ENCODE results near the gene ARMC12. TPM values are rescaled to one million over a fixed set of nuclear protein-coding genes. Genes with fewer than 3 reads are reported as not detected.

ARMC12 gene
- total and polyA plus RNA-seq, 2 experiments from 2014 or later: 0.83 to 3.2 TPM

DNA sequence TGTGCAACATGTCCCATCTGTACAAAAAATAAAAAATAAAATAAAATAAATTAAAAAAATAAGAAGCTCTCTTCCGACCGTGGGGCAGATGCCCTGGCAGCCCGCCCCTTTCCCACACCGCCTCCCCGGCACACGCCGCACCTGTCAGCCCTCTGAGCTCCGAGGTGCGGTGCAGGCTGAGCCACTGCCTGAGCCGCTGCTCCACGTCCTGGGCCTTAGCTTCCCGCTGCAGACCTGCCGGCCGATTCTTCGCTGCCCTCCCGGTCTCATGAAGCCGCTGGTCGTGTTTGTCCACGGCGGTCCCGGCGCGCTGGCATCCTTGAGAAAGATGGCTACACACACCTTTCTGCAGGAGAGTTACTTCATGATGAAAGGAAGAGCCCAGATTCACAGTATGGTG lies 28.9 kb downstream of the ARMC12 start:
- WGBS (ENCODE audit: low lambda C conversion rate, missing lambda C conversion rate): 91% methylated on average over 23 of the region's 23 CpGs
- H3K4me3 ChIP-seq: no peak overlapping the region
- no peaks in the 10 kb centered on the region for H3K9me2 ChIP-seq (replicated peaks; ENCODE audit: insufficient read depth)
- H3K9me3 ChIP-seq (ENCODE audit: low read depth): no peaks in the 10 kb centered on the region
- H3K4me1 ChIP-seq (ENCODE audit: insufficient read depth): no peaks in the 10 kb centered on the region
- H3K27ac ChIP-seq: no peak overlapping the region
- TF ChIP-seq, protein P1, sequence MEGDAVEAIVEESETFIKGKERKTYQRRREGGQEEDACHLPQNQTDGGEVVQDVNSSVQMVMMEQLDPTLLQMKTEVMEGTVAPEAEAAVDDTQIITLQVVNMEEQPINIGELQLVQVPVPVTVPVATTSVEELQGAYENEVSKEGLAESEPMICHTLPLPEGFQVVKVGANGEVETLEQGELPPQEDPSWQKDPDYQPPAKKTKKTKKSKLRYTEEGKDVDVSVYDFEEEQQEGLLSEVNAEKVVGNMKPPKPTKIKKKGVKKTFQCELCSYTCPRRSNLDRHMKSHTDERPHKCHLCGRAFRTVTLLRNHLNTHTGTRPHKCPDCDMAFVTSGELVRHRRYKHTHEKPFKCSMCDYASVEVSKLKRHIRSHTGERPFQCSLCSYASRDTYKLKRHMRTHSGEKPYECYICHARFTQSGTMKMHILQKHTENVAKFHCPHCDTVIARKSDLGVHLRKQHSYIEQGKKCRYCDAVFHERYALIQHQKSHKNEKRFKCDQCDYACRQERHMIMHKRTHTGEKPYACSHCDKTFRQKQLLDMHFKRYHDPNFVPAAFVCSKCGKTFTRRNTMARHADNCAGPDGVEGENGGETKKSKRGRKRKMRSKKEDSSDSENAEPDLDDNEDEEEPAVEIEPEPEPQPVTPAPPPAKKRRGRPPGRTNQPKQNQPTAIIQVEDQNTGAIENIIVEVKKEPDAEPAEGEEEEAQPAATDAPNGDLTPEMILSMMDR (IDR thresholded peaks at IDR 0.05; ENCODE audit: poor library complexity): no peak
- no peak for TF ChIP-seq EZH2 (IDR thresholded peaks at IDR 0.05; ENCODE audit: borderline replicate concordance)
- TF ChIP-seq EZH2phosphoT487 (IDR thresholded peaks at IDR 0.05; ENCODE audit: low read depth, severe bottlenecking, unreplicated experiment): no peak
- H2AFZ ChIP-seq: no peak overlapping the region
- DNase-seq (ENCODE audit: low spot score): no peak
- H3K4me2 ChIP-seq: no peak overlapping the region
- H3K27me3 ChIP-seq: peaks cover 31% of the 10 kb centered on the region
- H3K79me2 ChIP-seq: no peaks in the 10 kb centered on the region
- H4K20me1 ChIP-seq (ENCODE audit: insufficient read depth, poor library complexity, severe bottlenecking): no peaks in the 10 kb centered on the region
- no peaks in the 10 kb centered on the region for H3K36me3 ChIP-seq (replicated peaks; ENCODE audit: insufficient read depth, low read depth)

DNA sequence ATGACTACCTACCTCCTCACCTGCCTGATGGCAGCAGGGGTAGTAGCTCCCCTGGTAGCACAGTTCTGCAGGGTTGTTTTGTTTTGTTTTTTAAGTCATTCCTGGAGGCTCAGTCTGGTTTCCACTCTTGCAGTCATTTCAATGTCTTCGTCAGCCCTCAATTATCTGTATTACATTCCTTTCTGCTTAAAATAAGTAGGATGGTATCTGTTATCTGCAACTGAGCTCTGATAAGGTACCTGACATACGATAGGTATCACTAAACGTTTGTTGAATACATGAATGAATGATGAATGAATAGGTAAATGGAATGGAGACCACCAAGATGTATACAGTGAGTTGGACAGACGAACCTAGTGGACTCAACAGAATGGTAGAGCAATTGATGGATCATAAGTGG lies 32.4 kb downstream of the ARMC12 start:
- TF ChIP-seq, protein P1 (IDR thresholded peaks at IDR 0.05; ENCODE audit: poor library complexity): no peak
- TF ChIP-seq EZH2 (IDR thresholded peaks at IDR 0.05; ENCODE audit: borderline replicate concordance): no peak
- TF ChIP-seq EZH2phosphoT487 (IDR thresholded peaks at IDR 0.05; ENCODE audit: low read depth, severe bottlenecking, unreplicated experiment): no peak
- no peak for DNase-seq (ENCODE audit: low spot score)
- 60% methylated on average over 4 of the region's 4 CpGs for WGBS (ENCODE audit: low lambda C conversion rate, missing lambda C conversion rate)

DNA sequence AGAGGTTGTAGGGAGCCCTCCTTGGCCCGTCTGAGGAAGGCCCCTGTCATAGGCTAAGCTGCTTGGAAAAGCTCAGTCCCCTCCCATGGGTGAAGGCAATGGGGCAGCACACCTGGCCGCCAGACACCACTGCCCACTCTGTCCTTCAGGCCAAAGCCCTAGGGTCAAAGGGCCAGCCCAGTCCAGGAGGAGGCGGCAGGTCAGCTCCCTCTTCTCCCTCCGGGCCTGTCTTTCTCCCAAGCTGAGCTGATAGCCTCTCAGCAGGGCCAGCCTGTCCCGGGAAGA lies 34.5 kb downstream of the ARMC12 start:
- no peak overlapping the region for H3K4me3 ChIP-seq
- no peak overlapping the region for H3K4me2 ChIP-seq
- no peak overlapping the region for H3K27ac ChIP-seq
- no peaks in the 10 kb centered on the region for H3K9me2 ChIP-seq (replicated peaks; ENCODE audit: insufficient read depth)
- no peak overlapping the region for H2AFZ ChIP-seq
- peaks cover 9% of the 10 kb centered on the region for H3K27me3 ChIP-seq
- WGBS (ENCODE audit: low lambda C conversion rate, missing lambda C conversion rate): 54% methylated on average over 5 of the region's 5 CpGs
- TF ChIP-seq, protein P1 (IDR thresholded peaks at IDR 0.05; ENCODE audit: poor library complexity): no peak
- no peak for TF ChIP-seq EZH2phosphoT487 (IDR thresholded peaks at IDR 0.05; ENCODE audit: low read depth, severe bottlenecking, unreplicated experiment)
- TF ChIP-seq EZH2 (IDR thresholded peaks at IDR 0.05; ENCODE audit: borderline replicate concordance): no peak
- H4K20me1 ChIP-seq (ENCODE audit: insufficient read depth, poor library complexity, severe bottlenecking): no peaks in the 10 kb centered on the region
- H3K4me1 ChIP-seq (ENCODE audit: insufficient read depth): no peaks in the 10 kb centered on the region
- H3K9me3 ChIP-seq (ENCODE audit: low read depth): no peaks in the 10 kb centered on the region
- no peak for DNase-seq (ENCODE audit: low spot score)
- no peaks in the 10 kb centered on the region for H3K36me3 ChIP-seq (replicated peaks; ENCODE audit: insufficient read depth, low read depth)
- H3K79me2 ChIP-seq: no peaks in the 10 kb centered on the region

More for the DNA sequence above, 32.4 kb downstream of the ARMC12 start:
- Histone ChIP-seq H3K36me3 (replicated peaks; ENCODE audit: insufficient read depth, low read depth) (no peaks in the 10 kb centered on the region), H3K4me1 (ENCODE audit: insufficient read depth) (no peaks in the 10 kb centered on the region), H3K4me2 (no peak overlapping the region), H3K27me3 (peaks cover 7% of the 10 kb centered on the region), H2AFZ (no peak overlapping the region), H3K27ac (no peak overlapping the region), H4K20me1 (ENCODE audit: insufficient read depth, poor library complexity, severe bottlenecking) (no peaks in the 10 kb centered on the region), H3K9me2 (replicated peaks; ENCODE audit: insufficient read depth) (no peaks in the 10 kb centered on the region), H3K4me3 (no peak overlapping the region), H3K9me3 (ENCODE audit: low read depth) (no peaks in the 10 kb centered on the region), H3K79me2 (no peaks in the 10 kb centered on the region)

All from hepatocyte (in vitro differentiated cells).